Coronary artery (tissue), 2 donors: ENCODE measurements around the gene HEATR5A.
A peak's percentile ranks its signal among the peaks of the same experiment; 100 is the strongest.
"Not testable (repeated sequence)": the region's sequence is repeated elsewhere in the genome, so short reads cannot be mapped to it uniquely, and the experiment has no call there.

Experiments used
- DNase-seq: peaks from one replicate; pipeline ENCODE4 v3.0.0-alpha.2; 2017; ENCODE audit warnings: low spot score
- H3K27ac ChIP-seq, 2 donors: fragments of 200-600 bp; sonication (generic); one replicate each; pipeline ENCODE4 v1.5.1; 2016 to 2019
- H3K4me3 ChIP-seq: fragments of 200-600 bp; sonication (generic); 2 replicates; pipeline ENCODE4 v1.5.1; 2016; ENCODE audit warnings: mild to moderate bottlenecking, moderate library complexity
- TF ChIP-seq, protein P1 (sequence below): fragments of 200-600 bp; sonication (generic); IDR thresholded peaks from one replicate; pipeline ENCODE4 v1.5.1; 2019; ENCODE audit warnings: antibody characterized with exemption

HEATR5A gene

GRCh38 chr14:31243860-31244259 lies 176.5 kb downstream of the HEATR5A start:
- TF ChIP-seq, protein P1, sequence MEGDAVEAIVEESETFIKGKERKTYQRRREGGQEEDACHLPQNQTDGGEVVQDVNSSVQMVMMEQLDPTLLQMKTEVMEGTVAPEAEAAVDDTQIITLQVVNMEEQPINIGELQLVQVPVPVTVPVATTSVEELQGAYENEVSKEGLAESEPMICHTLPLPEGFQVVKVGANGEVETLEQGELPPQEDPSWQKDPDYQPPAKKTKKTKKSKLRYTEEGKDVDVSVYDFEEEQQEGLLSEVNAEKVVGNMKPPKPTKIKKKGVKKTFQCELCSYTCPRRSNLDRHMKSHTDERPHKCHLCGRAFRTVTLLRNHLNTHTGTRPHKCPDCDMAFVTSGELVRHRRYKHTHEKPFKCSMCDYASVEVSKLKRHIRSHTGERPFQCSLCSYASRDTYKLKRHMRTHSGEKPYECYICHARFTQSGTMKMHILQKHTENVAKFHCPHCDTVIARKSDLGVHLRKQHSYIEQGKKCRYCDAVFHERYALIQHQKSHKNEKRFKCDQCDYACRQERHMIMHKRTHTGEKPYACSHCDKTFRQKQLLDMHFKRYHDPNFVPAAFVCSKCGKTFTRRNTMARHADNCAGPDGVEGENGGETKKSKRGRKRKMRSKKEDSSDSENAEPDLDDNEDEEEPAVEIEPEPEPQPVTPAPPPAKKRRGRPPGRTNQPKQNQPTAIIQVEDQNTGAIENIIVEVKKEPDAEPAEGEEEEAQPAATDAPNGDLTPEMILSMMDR, result no peak
- no peak overlapping the region for H3K27ac ChIP-seq
- DNase-seq, result no peak
- no peak overlapping the region for H3K4me3 ChIP-seq

- not testable (repeated sequence) for DNase-seq
- Histone ChIP-seq H3K4me3 (peak overlapping the region; percentile 59), H3K27ac (peak overlapping the region; percentile 16 to 47)
These were observed 178.0 kb downstream of the HEATR5A start for GRCh38 chr14:31242161-31242940.
